Stimulated activated CD8-positive, alpha-beta memory T cell treated with anti-CD3 and anti-CD28 coated beads, Interleukin-4, amount 100 ng/mL, for 4 hours (primary cell): ENCODE results near the gene WSB1.
"Not testable (repeated sequence)": the region's sequence is repeated elsewhere in the genome, so short reads cannot be mapped to it uniquely, and the experiment has no call there.

Source experiments
- DNase-seq, 2 donors: peaks; one replicate each; pipeline ENCODE4 v3.0.0-alpha.2; 2020; ENCODE audit warnings: low read depth in 2 of 2, low spot score in 1 of 2

The WSB1 gene

GRCh38 chr17:27313301-27313700 is 19.4 kb downstream of the WSB1 start:
- DNase-seq, result no peak

GRCh38 chr17:27315322-27315721 is 21.4 kb downstream of the WSB1 start:
- DNase-seq, result no peak

GRCh38 chr17:27315796-27316465 is 22.0 kb downstream of the WSB1 start:
- DNase-seq, result no peak

- no peak for DNase-seq
These were observed 24.3 kb downstream of the WSB1 start for GRCh38 chr17:27318228-27318627.

- no peak for DNase-seq
These were observed 24.7 kb downstream of the WSB1 start for GRCh38 chr17:27318633-27319032.

GRCh38 chr17:27319541-27320221 is 25.8 kb downstream of the WSB1 start:
- DNase-seq, result no peak

GRCh38 chr17:27320222-27320560 is 26.3 kb downstream of the WSB1 start:
- DNase-seq, result no peak

- DNase-seq, result no peak
These were observed 27.5 kb downstream of the WSB1 start for GRCh38 chr17:27321372-27321771.

- no peak for DNase-seq
These were observed 28.1 kb downstream of the WSB1 start for GRCh38 chr17:27322026-27322425.

GRCh38 chr17:27322690-27323508 is 29.0 kb downstream of the WSB1 start:
- no peak for DNase-seq

GRCh38 chr17:27323538-27324215 is 29.8 kb downstream of the WSB1 start:
- no peak for DNase-seq

- no peak for DNase-seq
These were observed 30.9 kb downstream of the WSB1 start for GRCh38 chr17:27324771-27325339.

- no peak for DNase-seq
These were observed 32.1 kb downstream of the WSB1 start for GRCh38 chr17:27326051-27326450.

- DNase-seq, result no peak
These were observed 32.7 kb downstream of the WSB1 start for GRCh38 chr17:27326585-27326984.

- no peak for DNase-seq
These were observed 33.5 kb downstream of the WSB1 start for GRCh38 chr17:27327397-27327796.

GRCh38 chr17:27327871-27328270 is 34.0 kb downstream of the WSB1 start:
- DNase-seq, result no peak

GRCh38 chr17:27328686-27329085 is 34.8 kb downstream of the WSB1 start:
- not testable (repeated sequence) for DNase-seq

- DNase-seq, result no peak
These were observed 35.4 kb downstream of the WSB1 start for GRCh38 chr17:27329146-27329805.

- DNase-seq, result no peak
These were observed 38.1 kb downstream of the WSB1 start for GRCh38 chr17:27332047-27332393.

GRCh38 chr17:27332485-27333409 is 38.8 kb downstream of the WSB1 start:
- DNase-seq, result peak; percentile 67 to 79
